Measurements from ENCODE around the gene PARN.

DNA sequence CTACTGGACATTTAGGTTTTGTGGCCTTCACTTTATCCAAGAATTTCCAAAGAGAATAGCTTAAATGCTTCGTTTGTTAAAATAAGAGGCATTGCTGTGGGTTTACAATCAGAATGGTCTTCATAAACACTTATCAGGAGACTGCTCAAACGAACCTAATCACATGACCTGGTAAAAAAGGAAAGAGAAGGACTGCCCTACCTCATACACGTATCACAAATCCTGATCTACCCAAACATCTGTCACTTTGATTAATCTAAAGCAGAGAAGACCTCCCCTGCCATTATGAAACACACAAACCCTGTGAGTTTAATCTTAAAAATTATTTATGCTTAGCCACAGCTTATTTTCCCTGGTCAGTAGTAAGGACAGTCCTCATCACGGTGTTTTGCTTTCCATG, 76.6 kb downstream of the PARN start:
- TF ChIP-seq, protein P1, sequence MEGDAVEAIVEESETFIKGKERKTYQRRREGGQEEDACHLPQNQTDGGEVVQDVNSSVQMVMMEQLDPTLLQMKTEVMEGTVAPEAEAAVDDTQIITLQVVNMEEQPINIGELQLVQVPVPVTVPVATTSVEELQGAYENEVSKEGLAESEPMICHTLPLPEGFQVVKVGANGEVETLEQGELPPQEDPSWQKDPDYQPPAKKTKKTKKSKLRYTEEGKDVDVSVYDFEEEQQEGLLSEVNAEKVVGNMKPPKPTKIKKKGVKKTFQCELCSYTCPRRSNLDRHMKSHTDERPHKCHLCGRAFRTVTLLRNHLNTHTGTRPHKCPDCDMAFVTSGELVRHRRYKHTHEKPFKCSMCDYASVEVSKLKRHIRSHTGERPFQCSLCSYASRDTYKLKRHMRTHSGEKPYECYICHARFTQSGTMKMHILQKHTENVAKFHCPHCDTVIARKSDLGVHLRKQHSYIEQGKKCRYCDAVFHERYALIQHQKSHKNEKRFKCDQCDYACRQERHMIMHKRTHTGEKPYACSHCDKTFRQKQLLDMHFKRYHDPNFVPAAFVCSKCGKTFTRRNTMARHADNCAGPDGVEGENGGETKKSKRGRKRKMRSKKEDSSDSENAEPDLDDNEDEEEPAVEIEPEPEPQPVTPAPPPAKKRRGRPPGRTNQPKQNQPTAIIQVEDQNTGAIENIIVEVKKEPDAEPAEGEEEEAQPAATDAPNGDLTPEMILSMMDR (IDR thresholded peaks at IDR 0.05): no peak
- TF ChIP-seq POLR2AphosphoS5 (IDR thresholded peaks at IDR 0.05): no peak

All from breast epithelium (tissue), 3 donors.